Measurements from ENCODE around the gene L3HYPDH. TPM values are rescaled to one million over a fixed set of nuclear protein-coding genes. Genes with fewer than 3 reads are reported as not detected.

The L3HYPDH gene
- 10 to 100 TPM; 33.7 to 58.7 (median 52.8) TPM for polyA plus RNA-seq (ENCODE audit: insufficient read depth in 1 of 5, insufficient read length in 5 of 5, low replicate concordance in 1 of 5)
- long read RNA-seq, donor 1, transcript L3HYPDH-204 (2 exons, 729 nt), result major isoform, 5 of 32 reads
- long read RNA-seq, donor 1, partial matches to known transcripts, result 18 of 32 reads
- long read RNA-seq, donor 1, other reads (novel, unspliced or antisense), result 0 of 32 reads
- long read RNA-seq, donor 2, partial matches to known transcripts, result 0 of 3 reads
- long read RNA-seq, donor 2, other reads (novel, unspliced or antisense), result 0 of 3 reads
- long read RNA-seq, donor 3, partial matches to known transcripts, result 0 of 6 reads
- long read RNA-seq, donor 3, other reads (novel, unspliced or antisense), result 0 of 6 reads
- long read RNA-seq, donor 4, partial matches to known transcripts, result 0 of 3 reads
- long read RNA-seq, donor 4, other reads (novel, unspliced or antisense), result 0 of 3 reads
- long read RNA-seq, donor 5, transcript L3HYPDH-201 (5 exons, 1,527 nt), result major isoform, 6 of 10 reads
- long read RNA-seq, donor 5, partial matches to known transcripts, result 0 of 10 reads
- long read RNA-seq, donor 5, other reads (novel, unspliced or antisense), result 0 of 10 reads
- long read RNA-seq, donor 6, transcript L3HYPDH-204 (2 exons, 729 nt), result major isoform, 5 of 30 reads
- long read RNA-seq, donor 6, partial matches to known transcripts, result 16 of 30 reads
- long read RNA-seq, donor 6, other reads (novel, unspliced or antisense), result 0 of 30 reads
- long read RNA-seq, donor 7, transcript L3HYPDH-201 (5 exons, 1,527 nt), result major isoform, 6 of 10 reads
- long read RNA-seq, donor 7, partial matches to known transcripts, result 0 of 10 reads
- long read RNA-seq, donor 7, other reads (novel, unspliced or antisense), result 0 of 10 reads
- long read RNA-seq, donor 8, partial matches to known transcripts, result 0 of 3 reads
- long read RNA-seq, donor 8, other reads (novel, unspliced or antisense), result 0 of 3 reads

DNA sequence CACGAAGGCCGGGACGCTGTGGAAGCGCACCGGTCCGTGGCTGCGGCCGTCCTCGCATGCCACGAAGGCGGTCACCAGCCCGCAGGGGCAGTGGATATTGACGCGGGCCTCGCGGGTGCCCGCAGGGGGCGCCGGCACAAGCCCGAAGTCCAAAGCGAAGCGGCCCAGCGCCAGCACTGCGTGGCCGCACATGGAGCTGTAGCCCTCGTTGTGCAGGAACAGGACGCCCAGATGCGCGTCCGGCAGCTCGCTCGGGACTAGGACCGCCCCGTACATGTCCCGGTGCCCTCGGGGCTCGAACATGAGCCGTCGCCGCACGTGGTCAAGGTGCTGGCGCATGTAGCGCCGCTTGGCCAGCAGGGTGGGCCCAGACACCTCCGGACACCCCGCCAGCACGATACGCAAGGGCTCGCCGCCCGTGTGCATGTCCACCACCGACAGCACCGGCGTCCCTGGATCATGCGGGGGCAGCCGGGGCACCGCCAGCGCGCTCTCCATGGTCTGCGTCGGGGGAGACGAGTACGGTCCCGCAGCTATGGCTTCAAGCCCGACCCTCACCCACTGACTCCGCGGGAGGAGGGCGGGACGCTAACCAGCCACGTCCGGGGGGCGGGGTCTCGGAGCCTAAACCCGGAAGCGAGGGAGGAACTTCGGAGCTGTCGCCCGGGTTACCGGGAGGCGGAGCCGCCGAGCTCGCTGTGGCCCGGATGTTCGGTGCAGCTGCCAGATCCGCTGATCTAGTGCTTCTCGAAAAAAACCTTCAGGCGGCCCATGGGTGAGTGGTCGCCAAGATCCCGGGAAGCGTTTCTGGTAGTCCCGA is at the start of gene L3HYPDH, which contains the start of gene JKAMP:
Gene L3HYPDH, minus strand, starts transcription at position 590 of the 820 bp plus-strand sequence. Its CDS starts 92 bp downstream, at position 498.
Gene JKAMP, plus strand, starts transcription at position 699 of the 820 bp plus-strand sequence. Its CDS starts 73 bp downstream, at position 772.
- DNase-seq, result peak; percentile 96 to 97

- DNase-seq, result no peak
These were observed 48.2 kb upstream of the L3HYPDH start for GRCh38 chr14:59532419-59532818.

GRCh38 chr14:59530349-59530748 is 46.1 kb upstream of the L3HYPDH start:
- DNase-seq, result no peak

DNA sequence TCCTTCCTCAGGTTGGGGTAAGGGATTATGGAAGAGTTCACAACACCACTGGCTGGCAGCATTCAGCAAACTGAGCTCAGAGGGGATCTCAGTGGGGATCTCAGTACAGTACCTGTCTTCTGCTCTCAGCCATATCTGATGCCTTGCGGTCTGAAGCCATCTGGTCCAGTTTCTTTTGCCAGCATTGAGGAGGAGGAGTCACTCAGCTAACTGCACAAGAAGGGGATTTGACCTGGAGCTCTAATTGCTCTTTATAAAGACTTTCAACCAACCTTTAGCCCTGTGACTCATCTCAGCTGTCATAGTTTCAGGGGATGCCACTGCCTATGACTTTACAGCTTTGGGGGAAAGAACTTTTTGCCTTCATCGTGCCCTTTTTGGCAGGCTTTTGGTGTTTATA is 45.0 kb upstream of the L3HYPDH start:
- DNase-seq, result no peak

DNA sequence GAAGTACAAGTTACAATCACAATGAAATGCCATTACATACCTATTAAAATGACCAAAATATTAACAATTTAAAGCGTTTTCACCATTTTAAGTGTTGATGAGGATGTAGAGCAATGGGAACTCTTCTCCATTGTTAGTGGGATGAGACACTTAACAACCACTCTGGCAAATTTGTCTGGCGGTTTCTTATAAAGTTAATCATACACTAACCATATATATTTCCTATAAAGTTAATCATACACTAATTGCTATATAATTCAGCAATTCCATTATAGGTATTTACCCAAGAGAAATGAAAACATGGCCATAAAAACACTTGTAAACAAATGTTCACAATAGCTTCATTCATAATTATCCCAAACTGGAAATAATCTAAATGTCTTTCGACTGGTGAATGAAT is 36.0 kb upstream of the L3HYPDH start:
- no peak for DNase-seq

GRCh38 chr14:59511916-59512575 is 27.8 kb upstream of the L3HYPDH start:
- DNase-seq, result no peak

DNA sequence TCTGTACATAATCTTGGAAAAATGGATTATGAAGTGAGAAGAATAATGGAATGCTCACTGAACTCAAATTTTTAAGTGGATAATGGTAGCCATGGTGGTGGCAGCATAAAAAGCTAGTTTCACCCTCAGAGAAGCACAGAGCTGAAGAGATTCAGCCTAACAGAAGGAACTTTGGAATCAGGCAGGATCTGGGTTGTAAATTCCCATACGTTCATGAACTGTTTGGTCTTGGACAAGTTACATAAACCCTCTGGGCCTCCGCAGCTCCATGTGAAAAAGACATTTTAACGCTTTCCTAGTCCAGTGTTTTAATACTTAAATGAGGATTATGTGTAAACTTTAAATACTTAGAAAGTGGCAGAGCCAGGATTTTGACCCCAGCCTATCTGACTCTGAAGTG is 26.8 kb upstream of the L3HYPDH start:
- no peak for DNase-seq

- DNase-seq, result no peak
These were observed 25.8 kb upstream of the L3HYPDH start for GRCh38 chr14:59510001-59510400.

- DNase-seq, result no peak
These were observed 24.9 kb upstream of the L3HYPDH start for GRCh38 chr14:59509101-59509500.

- no peak for DNase-seq
These were observed 23.5 kb upstream of the L3HYPDH start for GRCh38 chr14:59507752-59508103.

- DNase-seq, result no peak
These were observed 23.0 kb upstream of the L3HYPDH start for GRCh38 chr14:59507063-59507751.

DNA sequence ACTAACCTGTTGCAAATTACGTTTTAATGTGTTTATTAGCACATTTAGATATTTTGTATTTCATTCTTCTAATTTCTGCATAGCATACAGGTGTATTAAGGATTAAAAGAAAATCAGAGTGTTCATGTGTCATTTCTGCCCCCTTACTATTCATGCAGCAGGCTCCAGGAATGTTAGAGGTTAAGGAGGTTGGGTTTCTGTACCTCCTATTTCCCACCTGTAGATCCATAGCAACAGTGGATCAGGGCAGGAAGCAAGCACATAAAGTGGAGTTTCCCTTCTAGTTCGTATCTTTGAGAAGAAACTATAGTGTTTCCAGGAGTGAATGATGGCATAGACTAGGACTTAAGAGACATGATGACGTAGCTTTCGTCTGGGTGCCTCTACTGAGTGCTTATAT is 19.0 kb upstream of the L3HYPDH start:
- DNase-seq, result no peak

GRCh38 chr14:59500732-59501131 is 16.5 kb upstream of the L3HYPDH start:
- DNase-seq, result no peak

GRCh38 chr14:59492384-59492783 is 8.2 kb upstream of the L3HYPDH start:
- DNase-seq, result no peak

GRCh38 chr14:59490756-59491155 is 6.5 kb upstream of the L3HYPDH start:
- DNase-seq, result no peak

GRCh38 chr14:59484639-59485175 is 499 bp upstream of the L3HYPDH start:
- DNase-seq, result no peak

DNA sequence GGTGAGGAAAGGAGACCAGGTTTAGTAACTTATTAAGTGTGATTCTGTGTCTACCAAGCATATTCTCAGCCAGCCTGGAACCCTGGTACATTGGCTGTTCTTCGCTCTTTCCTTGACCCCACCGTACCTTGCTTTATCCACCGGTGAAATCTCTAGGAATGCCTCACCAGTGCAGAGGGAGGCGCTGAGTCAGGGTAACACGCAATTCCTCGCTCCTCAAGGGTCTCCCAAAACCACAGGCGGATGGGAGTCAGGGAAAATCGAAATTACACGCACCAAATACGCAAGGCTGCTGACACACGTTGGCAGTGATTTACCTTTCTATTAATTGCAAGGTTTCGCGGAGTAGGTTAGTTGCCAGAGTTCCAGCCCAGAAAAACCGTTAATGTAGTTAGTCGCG is 845 bp downstream of the L3HYPDH start:
- DNase-seq, result no peak

DNA sequence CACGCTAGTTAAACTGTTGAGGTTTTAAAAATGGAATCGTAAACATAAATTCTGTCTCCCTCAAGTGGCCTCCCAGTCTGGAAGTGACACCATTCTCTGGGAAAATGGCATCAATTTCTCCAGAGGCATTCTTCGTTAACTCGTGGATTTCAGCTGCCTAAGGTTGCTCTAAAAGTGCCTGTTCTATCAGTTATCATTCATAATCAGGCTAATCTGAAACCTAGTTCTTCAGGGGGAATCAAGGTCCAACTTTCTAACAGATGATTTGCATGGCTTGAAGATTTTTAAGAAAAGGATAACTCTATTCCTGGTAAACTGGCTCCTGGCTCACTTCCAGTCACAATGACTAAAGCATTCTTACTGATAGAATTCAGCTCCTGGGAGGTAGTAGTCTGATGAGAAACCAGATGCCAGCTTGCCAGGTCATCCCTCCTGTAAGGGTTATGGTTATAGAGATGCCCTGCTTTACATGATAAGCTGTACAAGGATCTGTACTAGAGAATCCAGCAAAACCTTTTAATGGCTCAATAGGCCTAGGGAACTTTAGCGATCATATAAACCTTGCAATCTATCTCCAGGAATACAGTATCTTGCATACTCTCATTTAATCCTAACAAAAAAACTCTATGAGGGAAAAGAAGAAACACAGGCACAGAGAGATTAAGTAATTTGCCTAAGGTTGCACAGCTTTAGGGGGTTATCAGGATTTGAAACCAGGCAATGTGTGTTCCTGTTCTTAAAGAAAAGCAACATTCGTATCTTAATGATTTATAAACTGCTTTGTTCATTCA is 1.5 kb downstream of the L3HYPDH start:
- DNase-seq, result no peak

- peak in 1 of 2 donors; percentile 30 for DNase-seq
These were observed 2.2 kb downstream of the L3HYPDH start for GRCh38 chr14:59481871-59482540.

All from right lung (tissue), 10 donors.